PC-9 (cell line): ENCODE data around the gene RGS9.

ENCODE experiments used
- EZH2 ChIP-seq: fragments of 200-600 bp; sonication (generic); IDR thresholded peaks from 2 replicates; pipeline ENCODE4 v1.8.0; 2017; ENCODE audit warnings: antibody characterized with exemption, low read depth
- TF ChIP-seq, protein P1 (sequence below): fragments of 200-600 bp; sonication (generic); conservative IDR thresholded peaks from 2 replicates; pipeline ENCODE4 v1.6.1; 2017; ENCODE audit warnings: mixed run types, antibody characterized with exemption, mild to moderate bottlenecking, moderate library complexity

DNA sequence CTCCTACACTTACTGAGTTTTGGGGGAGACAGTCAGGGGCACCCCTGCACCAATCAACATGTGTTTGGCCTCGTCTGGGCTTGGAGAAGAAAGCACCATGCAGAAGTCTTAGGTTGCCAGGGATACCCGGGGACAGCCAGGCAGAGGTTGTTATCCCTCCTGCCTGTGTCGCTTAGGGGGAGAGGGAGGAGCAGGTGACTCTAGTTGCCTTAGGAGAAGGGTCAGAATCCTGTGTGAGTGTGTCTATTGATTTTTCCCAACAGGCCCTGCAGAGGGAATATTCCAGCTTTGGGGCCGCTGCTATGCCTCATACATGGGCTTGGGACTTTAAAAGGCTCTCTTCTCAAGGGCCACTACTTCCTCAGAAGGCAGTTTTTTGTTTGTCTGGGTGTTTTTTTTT, 89.1 kb downstream of the RGS9 start:
- TF ChIP-seq, protein P1, sequence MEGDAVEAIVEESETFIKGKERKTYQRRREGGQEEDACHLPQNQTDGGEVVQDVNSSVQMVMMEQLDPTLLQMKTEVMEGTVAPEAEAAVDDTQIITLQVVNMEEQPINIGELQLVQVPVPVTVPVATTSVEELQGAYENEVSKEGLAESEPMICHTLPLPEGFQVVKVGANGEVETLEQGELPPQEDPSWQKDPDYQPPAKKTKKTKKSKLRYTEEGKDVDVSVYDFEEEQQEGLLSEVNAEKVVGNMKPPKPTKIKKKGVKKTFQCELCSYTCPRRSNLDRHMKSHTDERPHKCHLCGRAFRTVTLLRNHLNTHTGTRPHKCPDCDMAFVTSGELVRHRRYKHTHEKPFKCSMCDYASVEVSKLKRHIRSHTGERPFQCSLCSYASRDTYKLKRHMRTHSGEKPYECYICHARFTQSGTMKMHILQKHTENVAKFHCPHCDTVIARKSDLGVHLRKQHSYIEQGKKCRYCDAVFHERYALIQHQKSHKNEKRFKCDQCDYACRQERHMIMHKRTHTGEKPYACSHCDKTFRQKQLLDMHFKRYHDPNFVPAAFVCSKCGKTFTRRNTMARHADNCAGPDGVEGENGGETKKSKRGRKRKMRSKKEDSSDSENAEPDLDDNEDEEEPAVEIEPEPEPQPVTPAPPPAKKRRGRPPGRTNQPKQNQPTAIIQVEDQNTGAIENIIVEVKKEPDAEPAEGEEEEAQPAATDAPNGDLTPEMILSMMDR: no peak
- TF ChIP-seq EZH2: no peak
